Colonic mucosa (tissue), 4 donors: ENCODE measurements around the gene ZSCAN2. TPM values are rescaled to one million over a fixed set of nuclear protein-coding genes. Genes with fewer than 3 reads are reported as not detected.

Experiments used
- DNase-seq: peaks from one replicate; pipeline ENCODE4 v3.0.0-alpha.2; 2020
- H3K27ac ChIP-seq: fragments of 200-600 bp; one replicate; pipeline ENCODE4 v1.8.0; 2021
- H3K27me3 ChIP-seq: fragments of 200-600 bp; one replicate; pipeline ENCODE4 v1.8.0; 2021
- H3K36me3 ChIP-seq: fragments of 200-600 bp; one replicate; pipeline ENCODE4 v1.8.0; 2021
- H3K4me1 ChIP-seq: fragments of 200-600 bp; one replicate; pipeline ENCODE4 v1.8.0; 2021; ENCODE audit warnings: mild to moderate bottlenecking
- H3K4me3 ChIP-seq: fragments of 200-600 bp; one replicate; pipeline ENCODE4 v1.8.0; 2021
- H3K9ac ChIP-seq, 2 donors: one replicate each; pipeline ENCODE4 v1.7.0; 2013; ENCODE audit warnings: control low read depth in 2 of 2, low read depth in 2 of 2, low read length in 2 of 2
- H3K9me3 ChIP-seq: fragments of 200-600 bp; one replicate; pipeline ENCODE4 v1.8.0; 2021
- CTCF ChIP-seq: fragments of 200-600 bp; IDR thresholded peaks from one replicate; pipeline ENCODE4 v1.8.0; 2022; ENCODE audit warnings: antibody characterized with exemption, mild to moderate bottlenecking
- intact Hi-C: fragments of 100-400 bp; cut with DNase I; formaldehyde crosslinking; loops from one replicate; pipeline ENCODE4 v1.14.1; 2022
- total RNA-seq, 2 donors: library from RNA; stranded (reverse); fragmentation: NEBNext Ultra II Directional in 1 of 2; extraction: Animal tissue kit (Norgen Biotek cat#: 25700) in 1 of 2; gene quantifications; one replicate each; pipeline ENCODE4 v1.2.1, GENCODE V29; 2021
- donor health status: healthy.
- donor health status: DM: no; HTN: no; CAD: no.
- donor health status: DM: no; HTN: no; CAD: no.

Gene ZSCAN2
- total RNA-seq, 2 donors from 2014 or later: 6.3 to 6.4 TPM

- intact Hi-C loops: loop anchor here (10.0 kb wide), 1 partner anchor 49 kb away; no protein-coding TSS in a partner anchor
- Histone ChIP-seq H3K27ac (no peak overlapping the region), H3K36me3 (no peaks in the 10 kb centered on the region), H3K4me1 (peaks cover 3% of the 10 kb centered on the region), H3K27me3 (no peaks in the 10 kb centered on the region), H3K4me3 (no peak overlapping the region), H3K9ac (no peak overlapping the region), H3K9me3 (no peaks in the 10 kb centered on the region)
- no peak for TF ChIP-seq CTCF
- no peak for DNase-seq
Measured at GRCh38 chr15:84595660-84596059, 5.1 kb upstream of the ZSCAN2 start.

GRCh38 chr15:84597296-84597695 lies 3.5 kb upstream of the ZSCAN2 start:
- H3K27ac ChIP-seq: no peak overlapping the region
- H3K27me3 ChIP-seq: no peaks in the 10 kb centered on the region
- TF ChIP-seq CTCF: no peak
- peaks cover 3% of the 10 kb centered on the region for H3K4me1 ChIP-seq
- H3K9ac ChIP-seq: no peak overlapping the region
- DNase-seq: no peak
- H3K36me3 ChIP-seq: no peaks in the 10 kb centered on the region
- no peak overlapping the region for H3K4me3 ChIP-seq
- H3K9me3 ChIP-seq: no peaks in the 10 kb centered on the region
- intact Hi-C loops: loop anchor here (10.0 kb wide), 1 partner anchor 48 kb away; no protein-coding TSS in a partner anchor

GRCh38 chr15:84598250-84598649 lies 2.6 kb upstream of the ZSCAN2 start:
- intact Hi-C loops: loop anchor here (10.0 kb wide), 1 partner anchor 47 kb away; no protein-coding TSS in a partner anchor
- Histone ChIP-seq H3K9ac (no peak overlapping the region), H3K36me3 (no peaks in the 10 kb centered on the region), H3K4me3 (no peak overlapping the region), H3K27me3 (no peaks in the 10 kb centered on the region), H3K27ac (peak overlapping the region; percentile 38), H3K9me3 (no peaks in the 10 kb centered on the region), H3K4me1 (peaks cover 3% of the 10 kb centered on the region)
- TF ChIP-seq CTCF: no peak
- no peak for DNase-seq

GRCh38 chr15:84598993-84599392 lies 1.8 kb upstream of the ZSCAN2 start:
- H3K27ac ChIP-seq: no peak overlapping the region
- intact Hi-C loops: loop anchor here (10.0 kb wide), 1 partner anchor 46 kb away; no protein-coding TSS in a partner anchor

GRCh38 chr15:84599906-84600305 lies 903 bp upstream of the ZSCAN2 start:
- DNase-seq: no peak
- H3K9me3 ChIP-seq: no peaks in the 10 kb centered on the region
- peaks cover 3% of the 10 kb centered on the region for H3K4me1 ChIP-seq
- H3K4me3 ChIP-seq: peak overlapping the region; percentile 82
- no peak overlapping the region for H3K9ac ChIP-seq
- H3K36me3 ChIP-seq: no peaks in the 10 kb centered on the region
- intact Hi-C loops: loop anchor here (10.0 kb wide), 1 partner anchor 45 kb away; no protein-coding TSS in a partner anchor
- H3K27ac ChIP-seq: no peak overlapping the region
- no peak for TF ChIP-seq CTCF
- no peaks in the 10 kb centered on the region for H3K27me3 ChIP-seq

More at GRCh38 chr15:84598993-84599392, 1.8 kb upstream of the ZSCAN2 start:
- Histone ChIP-seq H3K9me3 (no peaks in the 10 kb centered on the region), H3K9ac (no peak overlapping the region), H3K4me1 (peaks cover 3% of the 10 kb centered on the region), H3K27me3 (no peaks in the 10 kb centered on the region), H3K36me3 (no peaks in the 10 kb centered on the region), H3K4me3 (no peak overlapping the region)
- no peak for DNase-seq
- TF ChIP-seq CTCF: peak; percentile 51
